Activated CD4-positive, alpha-beta T cell treated with anti-CD3 and anti-CD28 coated beads, Interleukin-2, amount 50 U/mL, for 16 hours (primary cell): ENCODE data around the gene URM1.

Source experiments
- DNase-seq: peaks from one replicate; pipeline ENCODE4 v3.0.0-alpha.2; 2020

URM1 gene

GRCh38 chr9:128435611-128436010 is 64.4 kb downstream of the URM1 start:
- DNase-seq, result no peak

GRCh38 chr9:128438343-128439109 is 67.4 kb downstream of the URM1 start:
- DNase-seq, result peak; percentile 86

- DNase-seq, result no peak
Observed at GRCh38 chr9:128439273-128439672, 68.1 kb downstream of the URM1 start.
